Activated CD4-positive, CD25-positive, alpha-beta regulatory T cell treated with anti-CD3 and anti-CD28 coated beads, Interleukin-2, amount 50 U/mL, for 72 hours (primary cell): ENCODE results near the gene PLXNA2.

Source experiments
- DNase-seq: peaks from one replicate; pipeline ENCODE4 v3.0.0; 2021

The PLXNA2 gene

GRCh38 chr1:208160259-208160819 lies 83.8 kb downstream of the PLXNA2 start:
- no peak for DNase-seq

GRCh38 chr1:208159555-208160258 lies 84.5 kb downstream of the PLXNA2 start:
- no peak for DNase-seq

GRCh38 chr1:208158640-208159554 lies 85.3 kb downstream of the PLXNA2 start:
- DNase-seq: no peak

- no peak for DNase-seq
These were observed 86.4 kb downstream of the PLXNA2 start for GRCh38 chr1:208157769-208158168.

GRCh38 chr1:208156741-208157140 lies 87.4 kb downstream of the PLXNA2 start:
- no peak for DNase-seq

GRCh38 chr1:208156310-208156709 lies 87.9 kb downstream of the PLXNA2 start:
- no peak for DNase-seq

GRCh38 chr1:208154679-208155642 lies 89.2 kb downstream of the PLXNA2 start:
- DNase-seq: no peak

GRCh38 chr1:208154040-208154439 lies 90.1 kb downstream of the PLXNA2 start:
- no peak for DNase-seq

GRCh38 chr1:208153386-208153785 lies 90.8 kb downstream of the PLXNA2 start:
- no peak for DNase-seq

GRCh38 chr1:208151728-208152598 lies 92.2 kb downstream of the PLXNA2 start:
- DNase-seq: no peak

- no peak for DNase-seq
These were observed 93.2 kb downstream of the PLXNA2 start for GRCh38 chr1:208150833-208151458.

GRCh38 chr1:208149776-208150514 lies 94.2 kb downstream of the PLXNA2 start:
- DNase-seq: no peak

GRCh38 chr1:208149213-208149612 lies 95.0 kb downstream of the PLXNA2 start:
- no peak for DNase-seq

- DNase-seq: no peak
These were observed 95.8 kb downstream of the PLXNA2 start for GRCh38 chr1:208148380-208148779.

- no peak for DNase-seq
These were observed 97.5 kb downstream of the PLXNA2 start for GRCh38 chr1:208146650-208147049.

GRCh38 chr1:208145167-208145566 lies 99.0 kb downstream of the PLXNA2 start:
- no peak for DNase-seq

GRCh38 chr1:208142590-208143382 lies 101.4 kb downstream of the PLXNA2 start:
- DNase-seq: no peak

- no peak for DNase-seq
These were observed 102.5 kb downstream of the PLXNA2 start for GRCh38 chr1:208141610-208142192.

- no peak for DNase-seq
These were observed 104.6 kb downstream of the PLXNA2 start for GRCh38 chr1:208139434-208140045.
